Panc1 (cell line): ENCODE results near the gene CD96. TPM values are rescaled to one million over a fixed set of nuclear protein-coding genes. Genes with fewer than 3 reads are reported as not detected.

Experiments used
- ATAC-seq: fragments of 200-7000 bp; cut with Tn5 transposase; 2 replicates; pipeline ENCODE4 v1.9.1; 2020; ENCODE audit warnings: mild to moderate bottlenecking, moderate library complexity
- BruUV-seq: library from RNA; stranded (reverse); fragments of 400-500 nt; replicated peaks from 2 replicates; lab custom pipeline; 2021; lab: Mats Ljungman, UMichigan
- CTCF ChIA-PET: fragments of 300-600 bp; sonication (Branson Sonifier 250); formaldehyde crosslinking; loops from one replicate; lab custom pipeline; 2022; ENCODE audit warnings: antibody characterized with exemption; lab: Charles Lee
- POLR2A ChIA-PET: fragments of 300-600 bp; sonication (Branson Sonifier 250); formaldehyde crosslinking; loops from one replicate; lab custom pipeline; 2022; ENCODE audit warnings: antibody characterized with exemption; lab: Charles Lee
- DNase-seq: peaks from one replicate; pipeline ENCODE4 v3.0.0-alpha.2; 2010; ENCODE audit warnings: low read depth, low spot score
- H3K27ac ChIP-seq: 2 replicates; pipeline ENCODE4 v1.5.1; 2011; ENCODE audit warnings: mild to moderate bottlenecking, low read length, inconsistent platforms
- H3K27me3 ChIP-seq: fragments of 200-500 bp; sonication (Bioruptor generic); 2 replicates; pipeline ENCODE4 v1.6.0; 2014; ENCODE audit warnings: low read length, inconsistent platforms; ENCODE audit not compliant: control insufficient read depth, insufficient read depth
- H3K36me3 ChIP-seq: fragments of 200-500 bp; sonication (Bioruptor generic); 2 replicates; pipeline ENCODE4 v1.5.1; 2014; ENCODE audit warnings: inconsistent platforms, mild to moderate bottlenecking, low read length, moderate library complexity; ENCODE audit not compliant: control insufficient read depth, insufficient read depth
- H3K4me1 ChIP-seq: 2 replicates; pipeline ENCODE4 v1.5.1; 2011; ENCODE audit warnings: inconsistent platforms, mild to moderate bottlenecking, low read length, moderate library complexity; ENCODE audit not compliant: control insufficient read depth, insufficient read depth
- H3K4me3 ChIP-seq, 2 experiments: 2 replicates each; pipeline ENCODE4 v1.5.1; 2011 to 2012; ENCODE audit warnings: low read depth in 2 of 2, low read length in 2 of 2, mild to moderate bottlenecking in 2 of 2, inconsistent platforms in 1 of 2, moderate library complexity in 1 of 2
- H3K9me3 ChIP-seq: fragments of 200-500 bp; sonication (Bioruptor generic); 2 replicates; pipeline ENCODE4 v1.5.1; 2014; ENCODE audit warnings: low read depth, mild to moderate bottlenecking, inconsistent platforms, low read length, moderate library complexity; ENCODE audit not compliant: control insufficient read depth, insufficient read depth
- POLR2AphosphoS5 ChIP-seq: IDR thresholded peaks from 2 replicates; pipeline ENCODE4 v1.6.1; 2012; ENCODE audit warnings: mild to moderate bottlenecking, low read depth, low read length, moderate library complexity
- REST ChIP-seq, 2 experiments: IDR thresholded peaks; 2 replicates each; pipeline ENCODE4 v1.6.1; 2011 to 2012; ENCODE audit warnings: low read depth in 2 of 2, control low read depth in 1 of 2, low read length in 1 of 2, mild to moderate bottlenecking in 1 of 2, moderate library complexity in 1 of 2; ENCODE audit not compliant: insufficient read depth in 1 of 2
- SIN3A ChIP-seq: IDR thresholded peaks from 2 replicates; pipeline ENCODE4 v1.6.1; 2012; ENCODE audit warnings: low read depth, mild to moderate bottlenecking, low read length, moderate library complexity, borderline replicate concordance; ENCODE audit not compliant: insufficient read depth
- TCF7L2 ChIP-seq: IDR thresholded peaks from 2 replicates; pipeline ENCODE4 v1.6.1; 2011; ENCODE audit warnings: mild to moderate bottlenecking, low read depth, low read length, inconsistent platforms
- in situ Hi-C: cut with HindIII; loops from 2 replicates; pipeline ENCODE4 v1.10.0; 2016; ENCODE audit warnings: low sequenced_read_pairs, low pct_unique_long_range_greater_than_20kb
- intact Hi-C: fragments of 100-400 bp; cut with micrococcal nuclease; formaldehyde crosslinking; loops from one replicate; pipeline ENCODE4 v1.10.0; 2022; ENCODE audit not compliant: unreplicated experiment
- total RNA-seq: library from RNA; stranded (reverse); gene quantifications from one replicate; pipeline ENCODE4 v1.2.1, GENCODE V29; 2021; ENCODE audit not compliant: unreplicated experiment
- TF ChIP-seq, protein P1 (sequence below): fragments of 450-650 bp; IDR thresholded peaks from 2 replicates; pipeline ENCODE4 v1.5.1; 2017; ENCODE audit warnings: mild to moderate bottlenecking

Gene CD96
- total RNA-seq, 1 experiment from 2014 or later = not detected

- POLR2A ChIA-PET = no interaction called here
- Histone ChIP-seq H3K4me1 (no peaks in the 10 kb centered on the region), H3K36me3 (no peaks in the 10 kb centered on the region), H3K4me3 (no peak overlapping the region), H3K27me3 (no peaks in the 10 kb centered on the region), H3K9me3 (no peaks in the 10 kb centered on the region), H3K27ac (no peak overlapping the region)
- in situ Hi-C loops (no loop called here), intact Hi-C loops (no loop called here)
- CTCF ChIA-PET = no interaction called here
- TF ChIP-seq POLR2AphosphoS5 (no peak), SIN3A (no peak), REST (IDR thresholded peaks at IDR 0.05; ENCODE audit: insufficient read depth in 1 of 2, low read depth in 2 of 2, low read length in 1 of 2) (no peak), TCF7L2 (no peak)
- TF ChIP-seq, protein P1, sequence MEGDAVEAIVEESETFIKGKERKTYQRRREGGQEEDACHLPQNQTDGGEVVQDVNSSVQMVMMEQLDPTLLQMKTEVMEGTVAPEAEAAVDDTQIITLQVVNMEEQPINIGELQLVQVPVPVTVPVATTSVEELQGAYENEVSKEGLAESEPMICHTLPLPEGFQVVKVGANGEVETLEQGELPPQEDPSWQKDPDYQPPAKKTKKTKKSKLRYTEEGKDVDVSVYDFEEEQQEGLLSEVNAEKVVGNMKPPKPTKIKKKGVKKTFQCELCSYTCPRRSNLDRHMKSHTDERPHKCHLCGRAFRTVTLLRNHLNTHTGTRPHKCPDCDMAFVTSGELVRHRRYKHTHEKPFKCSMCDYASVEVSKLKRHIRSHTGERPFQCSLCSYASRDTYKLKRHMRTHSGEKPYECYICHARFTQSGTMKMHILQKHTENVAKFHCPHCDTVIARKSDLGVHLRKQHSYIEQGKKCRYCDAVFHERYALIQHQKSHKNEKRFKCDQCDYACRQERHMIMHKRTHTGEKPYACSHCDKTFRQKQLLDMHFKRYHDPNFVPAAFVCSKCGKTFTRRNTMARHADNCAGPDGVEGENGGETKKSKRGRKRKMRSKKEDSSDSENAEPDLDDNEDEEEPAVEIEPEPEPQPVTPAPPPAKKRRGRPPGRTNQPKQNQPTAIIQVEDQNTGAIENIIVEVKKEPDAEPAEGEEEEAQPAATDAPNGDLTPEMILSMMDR = no peak
- DNase-seq (no peak), ATAC-seq (no peak)
- BruUV-seq = no TSS peak
These were observed 61.7 kb downstream of the CD96 start for GRCh38 chr3:111603679-111604078.

DNA sequence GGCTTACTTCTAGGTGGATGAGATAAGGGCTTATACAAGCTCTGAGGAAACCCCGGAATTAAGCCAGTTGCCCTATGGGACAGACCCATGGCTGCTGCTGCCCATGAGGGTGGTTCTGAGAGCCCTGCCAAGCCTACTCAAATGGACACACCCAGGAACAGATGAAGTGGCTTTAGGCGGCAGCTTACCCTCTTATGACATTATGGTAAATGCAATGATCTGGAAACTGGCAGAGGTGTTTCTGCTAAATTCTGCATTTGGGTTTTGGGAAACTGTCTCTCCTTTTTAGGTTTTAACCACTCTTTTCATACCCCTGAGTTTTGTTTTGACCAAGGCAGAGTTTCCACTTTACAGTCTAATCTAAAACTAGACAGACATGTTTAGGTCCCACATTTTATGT is 62.1 kb downstream of the CD96 start:
- POLR2A ChIA-PET = no interaction called here
- in situ Hi-C loops (no loop called here), intact Hi-C loops (no loop called here)
- H3K4me3 ChIP-seq = no peak overlapping the region
- no peaks in the 10 kb centered on the region for H3K9me3 ChIP-seq
- H3K27ac ChIP-seq = no peak overlapping the region
- H3K36me3 ChIP-seq = no peaks in the 10 kb centered on the region
- CTCF ChIA-PET = no interaction called here
- DNase-seq (no peak), ATAC-seq (no peak)
- no peaks in the 10 kb centered on the region for H3K27me3 ChIP-seq
- TF ChIP-seq, protein P1 = no peak
- no peak for TF ChIP-seq SIN3A
- TF ChIP-seq TCF7L2 = no peak
- no peak for TF ChIP-seq POLR2AphosphoS5
- TF ChIP-seq REST (IDR thresholded peaks at IDR 0.05; ENCODE audit: insufficient read depth in 1 of 2, low read depth in 2 of 2, low read length in 1 of 2) = no peak
- H3K4me1 ChIP-seq = no peaks in the 10 kb centered on the region
- no TSS peak for BruUV-seq
